Kidney (tissue), 14 donors: Measurements from ENCODE around the gene AFF3. TPM values are rescaled to one million over a fixed set of nuclear protein-coding genes. Genes with fewer than 3 reads are reported as not detected.

Experiments
- DNase-seq, 5 donors: peaks; one replicate each; pipeline ENCODE4 v3.0.0-alpha.2; 2013 to 2020
- FAIRE-seq: peaks from 2 replicates; lab custom pipeline; 2012; peaks lifted over from hg19 to GRCh38; lab: Jason Lieb, UNC
- H3K27ac ChIP-seq, 2 donors: one replicate each; pipeline ENCODE4 v1.7.0; 2013; ENCODE audit warnings: low read depth in 2 of 2, low read length in 2 of 2, inconsistent platforms in 1 of 2
- H3K27me3 ChIP-seq: one replicate; pipeline ENCODE4 v1.7.1; 2013; ENCODE audit warnings: low read length, inconsistent platforms; ENCODE audit not compliant: control insufficient read depth, insufficient read depth
- H3K36me3 ChIP-seq, 3 donors: one replicate each; pipeline versions ENCODE4 v1.7.0 to v1.7.1; 2013; ENCODE audit warnings: low read length in 3 of 3, control low read depth in 1 of 3, inconsistent platforms in 1 of 3; ENCODE audit not compliant: insufficient read depth in 3 of 3, control insufficient read depth in 2 of 3
- H3K4me1 ChIP-seq, 3 donors: one replicate each; pipeline versions ENCODE4 v1.7.0 to v1.7.1; 2013; ENCODE audit warnings: low read length in 3 of 3, inconsistent platforms in 1 of 3, low read depth in 1 of 3; ENCODE audit not compliant: control insufficient read depth in 2 of 3, insufficient read depth in 2 of 3
- H3K4me3 ChIP-seq, 3 donors: one replicate each; pipeline versions ENCODE4 v1.7.0 to v1.8.1; 2013; ENCODE audit warnings: low read length in 3 of 3, control low read depth in 1 of 3, inconsistent platforms in 1 of 3
- H3K9ac ChIP-seq, 3 donors: one replicate each; pipeline versions ENCODE4 v1.7.0 to v1.7.1; 2013; ENCODE audit warnings: low read length in 3 of 3, control low read depth in 1 of 3, inconsistent platforms in 1 of 3
- H3K9me3 ChIP-seq, 3 donors: one replicate each; pipeline versions ENCODE4 v1.7.0 to v1.7.1; 2013; ENCODE audit warnings: low read length in 3 of 3, control low read depth in 1 of 3, inconsistent platforms in 1 of 3; ENCODE audit not compliant: control insufficient read depth in 2 of 3, insufficient read depth in 1 of 3
- intact Hi-C: fragments of 100-400 bp; cut with DNase I; formaldehyde crosslinking; loops from one replicate; pipeline ENCODE4 v1.11.1; 2022
- polyA plus RNA-seq: library from polyadenylated mRNA; stranded (reverse); fragments of 350-450 nt; fragmentation: Illumina TruSeq; extraction: RNeasy Lipid Tissue Mini Kit (QIAGEN cat#74804); gene quantifications from one replicate; pipeline ENCODE4 v1.2.3, GENCODE V29; 2014; ENCODE audit warnings: low read depth, low replicate concordance; ENCODE audit not compliant: insufficient read depth
- total RNA-seq: library from RNA; stranded (reverse); fragmentation: NEBNext Ultra II Directional; extraction: Animal tissue kit (Norgen Biotek cat#: 25700); gene quantifications from one replicate; pipeline ENCODE4 v1.2.1, GENCODE V29; 2021
- TF ChIP-seq, protein P1 (sequence below): IDR thresholded peaks from 3 replicates; pipeline ENCODE4 v1.5.1; 2012; ENCODE audit warnings: mild to moderate bottlenecking, moderate library complexity, borderline replicate concordance; ENCODE audit not compliant: insufficient read depth; ENCODE audit errors: extremely low read depth
- donor health status: control.
- donor health status: control.
- donor health status: control.
- donor health status: control.
- donor health status: control.
- donor health status: DM: yes; HTN: yes; CAD: no.
- donor health status: Normal renal cell carcinoma (clear cell type).

AFF3 gene
- total and polyA plus RNA-seq, 2 donors from 2014 or later = 0.65 to 11.0 TPM

DNA sequence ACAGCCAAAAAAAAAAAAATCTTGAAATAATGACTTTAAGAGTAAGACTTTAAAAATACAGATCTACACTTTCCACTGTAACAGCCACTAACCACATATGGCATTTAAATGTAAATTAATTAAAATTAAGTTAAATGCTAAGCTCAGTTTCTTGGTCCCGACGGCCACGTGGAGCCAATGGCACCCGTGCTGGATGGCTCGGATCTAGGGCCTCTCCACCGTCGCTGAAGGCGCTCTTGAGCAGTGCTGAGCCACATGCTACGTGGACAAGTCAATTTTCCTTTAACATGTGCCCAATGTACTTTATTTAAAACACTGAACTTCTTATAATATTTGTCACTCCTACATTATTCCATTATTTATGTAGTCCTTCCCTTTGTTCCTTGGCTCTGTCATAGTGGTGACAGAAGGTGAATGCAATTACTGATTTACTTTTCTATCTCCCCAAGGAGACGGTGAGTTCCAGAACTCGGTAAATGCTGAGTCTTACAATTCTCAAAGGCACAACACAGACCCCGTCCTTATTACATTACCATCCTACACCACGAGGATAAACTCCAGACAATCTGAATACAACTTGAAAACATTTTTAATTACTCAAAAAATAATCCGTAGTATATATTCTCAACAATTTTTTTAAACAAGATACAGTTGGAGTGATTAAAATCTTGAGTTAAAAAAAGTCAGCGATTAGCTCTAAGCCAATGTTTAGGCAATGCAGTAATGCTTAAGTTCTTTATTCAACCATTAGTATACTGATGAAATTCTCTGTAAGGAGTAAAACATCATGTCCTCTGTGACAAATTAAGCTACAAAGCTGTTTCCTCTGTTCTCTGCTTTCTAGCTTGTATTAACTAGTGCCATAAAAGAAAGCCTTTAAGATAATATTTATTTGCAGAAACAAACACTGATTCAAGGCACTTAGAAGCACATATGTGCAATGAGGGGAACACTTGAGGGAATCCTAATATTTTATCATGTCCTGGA is 95.1 kb downstream of the AFF3 start:
- Histone ChIP-seq H3K4me1 (peaks cover 0 to 7% (median 0%) of the 10 kb centered on the region in 3 donors), H3K27ac (no peak overlapping the region), H3K9me3 (no peaks in the 10 kb centered on the region), H3K9ac (no peak overlapping the region), H3K27me3 (no peaks in the 10 kb centered on the region), H3K36me3 (no peaks in the 10 kb centered on the region), H3K4me3 (no peak overlapping the region)
- FAIRE-seq = no peak
- TF ChIP-seq, protein P1, sequence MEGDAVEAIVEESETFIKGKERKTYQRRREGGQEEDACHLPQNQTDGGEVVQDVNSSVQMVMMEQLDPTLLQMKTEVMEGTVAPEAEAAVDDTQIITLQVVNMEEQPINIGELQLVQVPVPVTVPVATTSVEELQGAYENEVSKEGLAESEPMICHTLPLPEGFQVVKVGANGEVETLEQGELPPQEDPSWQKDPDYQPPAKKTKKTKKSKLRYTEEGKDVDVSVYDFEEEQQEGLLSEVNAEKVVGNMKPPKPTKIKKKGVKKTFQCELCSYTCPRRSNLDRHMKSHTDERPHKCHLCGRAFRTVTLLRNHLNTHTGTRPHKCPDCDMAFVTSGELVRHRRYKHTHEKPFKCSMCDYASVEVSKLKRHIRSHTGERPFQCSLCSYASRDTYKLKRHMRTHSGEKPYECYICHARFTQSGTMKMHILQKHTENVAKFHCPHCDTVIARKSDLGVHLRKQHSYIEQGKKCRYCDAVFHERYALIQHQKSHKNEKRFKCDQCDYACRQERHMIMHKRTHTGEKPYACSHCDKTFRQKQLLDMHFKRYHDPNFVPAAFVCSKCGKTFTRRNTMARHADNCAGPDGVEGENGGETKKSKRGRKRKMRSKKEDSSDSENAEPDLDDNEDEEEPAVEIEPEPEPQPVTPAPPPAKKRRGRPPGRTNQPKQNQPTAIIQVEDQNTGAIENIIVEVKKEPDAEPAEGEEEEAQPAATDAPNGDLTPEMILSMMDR = no peak
- intact Hi-C loops = no loop called here
- no peak for DNase-seq

DNA sequence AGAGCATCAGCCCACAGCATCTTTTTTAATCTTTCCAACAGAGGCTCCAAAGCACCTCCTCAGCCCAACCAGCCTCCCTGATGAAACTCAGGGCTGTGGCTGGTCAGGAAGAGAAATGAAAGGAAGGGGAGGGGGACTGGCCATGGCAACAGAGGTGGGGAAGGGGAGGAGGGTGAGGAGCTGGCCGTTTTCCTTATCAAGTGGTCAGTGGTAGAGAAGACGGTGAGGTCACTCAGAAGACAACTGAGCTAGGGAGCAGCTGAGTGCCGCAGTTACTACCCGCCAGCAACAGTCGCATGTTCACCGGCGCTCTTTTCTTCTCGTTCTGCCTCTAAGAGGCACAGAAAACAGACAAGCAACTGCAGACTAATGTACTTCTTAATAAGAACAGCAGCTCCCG is 97.4 kb downstream of the AFF3 start:
- Histone ChIP-seq H3K4me1 (peaks cover 0 to 7% (median 0%) of the 10 kb centered on the region in 3 donors), H3K9ac (no peak overlapping the region), H3K4me3 (no peak overlapping the region), H3K27me3 (no peaks in the 10 kb centered on the region), H3K9me3 (no peaks in the 10 kb centered on the region), H3K27ac (no peak overlapping the region), H3K36me3 (no peaks in the 10 kb centered on the region)
- DNase-seq (no peak), FAIRE-seq (no peak)
- intact Hi-C loops = no loop called here
- TF ChIP-seq, protein P1 = no peak

DNA sequence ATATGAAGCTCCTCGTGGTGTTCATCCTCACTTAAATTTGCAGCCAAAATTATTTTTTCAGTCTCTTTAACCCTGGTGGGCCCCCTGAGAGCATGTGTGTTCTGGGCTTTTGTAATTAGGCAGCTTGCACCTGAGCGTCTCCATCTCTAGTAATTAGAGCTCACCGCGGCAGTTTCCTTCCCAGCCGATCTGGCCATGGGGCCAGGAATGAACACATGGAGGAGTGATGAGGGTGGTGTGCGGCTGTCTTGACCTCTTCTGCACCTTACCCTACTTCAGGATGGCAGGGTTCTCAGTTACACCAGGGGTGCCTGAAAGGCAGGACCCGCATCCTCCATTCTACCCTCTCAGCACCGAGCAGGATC is 98.5 kb downstream of the AFF3 start:
- TF ChIP-seq, protein P1 = no peak
- Histone ChIP-seq H3K9me3 (no peaks in the 10 kb centered on the region), H3K4me3 (no peak overlapping the region), H3K27me3 (no peaks in the 10 kb centered on the region), H3K36me3 (no peaks in the 10 kb centered on the region), H3K9ac (no peak overlapping the region), H3K27ac (no peak overlapping the region), H3K4me1 (peaks cover 0 to 7% (median 0%) of the 10 kb centered on the region in 3 donors)
- DNase-seq = no peak
- intact Hi-C loops = no loop called here
- FAIRE-seq = no peak
